Esophagus squamous epithelium (tissue), 5 donors: Measurements from ENCODE around the gene LRRC52. TPM values are rescaled to one million over a fixed set of nuclear protein-coding genes. Genes with fewer than 3 reads are reported as not detected.

Source experiments
- DNase-seq: peaks from one replicate; lab custom pipeline; 2025; lab: John Stamatoyannopoulos, UW
- H3K27ac ChIP-seq, 4 donors: fragments of 200-600 bp; sonication (generic); one replicate each; pipeline ENCODE4 v1.5.1; 2016 to 2019; ENCODE audit warnings: mild to moderate bottlenecking in 1 of 4
- H3K27me3 ChIP-seq, 4 donors: fragments of 200-600 bp; sonication (generic); 1 replicate in 3 of 4; 2 replicates in 1 of 4; pipeline versions ENCODE4 v1.5.1 to v1.6.0; 2017 to 2021; ENCODE audit warnings: antibody characterized with exemption in 1 of 4
- H3K36me3 ChIP-seq, 3 donors: fragments of 200-600 bp; sonication (generic); one replicate each; pipeline ENCODE4 v1.5.1; 2016 to 2019
- H3K4me1 ChIP-seq, 3 donors: fragments of 200-600 bp; sonication (generic); one replicate each; pipeline ENCODE4 v1.5.1; 2017 to 2019
- H3K4me3 ChIP-seq, 4 donors: fragments of 200-600 bp; sonication (generic); 1 replicate in 3 of 4; 2 replicates in 1 of 4; pipeline ENCODE4 v1.5.1; 2016 to 2019; ENCODE audit warnings: mild to moderate bottlenecking in 2 of 4, moderate library complexity in 1 of 4
- H3K9me3 ChIP-seq, 3 donors: fragments of 200-600 bp; sonication (generic); one replicate each; pipeline ENCODE4 v1.5.1; 2016 to 2019
- CTCF ChIP-seq, 6 experiments: fragments of 450-650 bp in 4 of 6; fragments of 200-600 bp in 2 of 6; sonication (generic) in 2 of 6; IDR thresholded peaks; one replicate each; pipeline ENCODE4 v1.5.1; 2016 to 2019; ENCODE audit warnings: antibody characterized with exemption in 6 of 6, mild to moderate bottlenecking in 4 of 6, moderate library complexity in 4 of 6
- POLR2A ChIP-seq, 4 donors: fragments of 450-650 bp; IDR thresholded peaks; one replicate each; pipeline ENCODE4 v1.6.1; 2017; ENCODE audit warnings: antibody characterized with exemption in 4 of 4, mild to moderate bottlenecking in 4 of 4, moderate library complexity in 3 of 4
- WGBS, 2 donors: methylation state at CpG; one replicate each; pipeline ENCODE4 v1.1.5; 2018; 5-methylcytosine and 5-hydroxymethylcytosine counted together
- intact Hi-C: fragments of 100-400 bp; cut with DNase I; formaldehyde crosslinking; loops from one replicate; pipeline ENCODE4 v1.15.0; 2022
- total RNA-seq, 4 donors: library from RNA; depleted of rRNA; stranded (reverse); fragments of >200 nt; gene quantifications; one replicate each; pipeline ENCODE4 v1.1.0, GENCODE V29; 2016
- donor health status: DM: yes; HTN: yes; CAD: no.

The LRRC52 gene
- total RNA-seq, 4 donors from 2014 or later = not detected

- intact Hi-C loops = no loop called here
- WGBS, 2 donors = 48 to 57% methylated on average over 14 of the region's 14 CpGs
- Histone ChIP-seq H3K4me1 (no peaks in the 10 kb centered on the region), H3K27me3 (peaks cover 0 to 14% (median 0%) of the 10 kb centered on the region in 4 donors), H3K4me3 (no peak overlapping the region), H3K36me3 (no peaks in the 10 kb centered on the region), H3K9me3 (no peaks in the 10 kb centered on the region), H3K27ac (no peak overlapping the region)
- no peak for DNase-seq
- TF ChIP-seq CTCF (IDR thresholded peaks at IDR 0.05) = no peak
Measured at GRCh38 chr1:165537356-165538109, 6.3 kb upstream of the LRRC52 start.

DNA sequence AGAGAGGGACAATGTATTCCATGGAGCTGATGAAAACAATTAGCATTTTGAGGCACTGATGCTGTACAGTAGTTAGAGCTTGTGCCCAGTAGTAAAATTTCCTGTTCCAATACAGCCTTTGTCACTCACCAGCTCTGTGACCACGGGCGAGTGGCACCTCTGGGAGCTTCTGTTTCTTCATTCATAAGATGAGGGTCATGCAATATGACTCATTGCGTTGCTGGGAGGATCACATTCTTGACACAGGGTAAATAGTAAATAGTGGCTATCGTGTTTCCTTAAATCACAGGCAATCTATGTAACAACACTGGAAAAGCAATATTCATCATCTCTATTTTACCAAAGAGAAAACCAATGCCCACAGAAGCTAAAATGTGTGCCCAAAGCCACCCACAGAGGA, 4.5 kb upstream of the LRRC52 start:
- TF ChIP-seq CTCF (IDR thresholded peaks at IDR 0.05) (no peak), POLR2A (IDR thresholded peaks at IDR 0.05) (no peak)
- H3K27me3 ChIP-seq = peaks cover 0 to 22% (median 0%) of the 10 kb centered on the region in 4 donors
- 69 to 81% methylated on average over 4 of the region's 4 CpGs for WGBS, 2 donors
- no peaks in the 10 kb centered on the region for H3K9me3 ChIP-seq
- DNase-seq = no peak
- H3K4me1 ChIP-seq = peaks cover 0 to 10% (median 5%) of the 10 kb centered on the region in 3 donors
- intact Hi-C loops = no loop called here
- no peak overlapping the region for H3K27ac ChIP-seq
- no peaks in the 10 kb centered on the region for H3K36me3 ChIP-seq
- no peak overlapping the region for H3K4me3 ChIP-seq

DNA sequence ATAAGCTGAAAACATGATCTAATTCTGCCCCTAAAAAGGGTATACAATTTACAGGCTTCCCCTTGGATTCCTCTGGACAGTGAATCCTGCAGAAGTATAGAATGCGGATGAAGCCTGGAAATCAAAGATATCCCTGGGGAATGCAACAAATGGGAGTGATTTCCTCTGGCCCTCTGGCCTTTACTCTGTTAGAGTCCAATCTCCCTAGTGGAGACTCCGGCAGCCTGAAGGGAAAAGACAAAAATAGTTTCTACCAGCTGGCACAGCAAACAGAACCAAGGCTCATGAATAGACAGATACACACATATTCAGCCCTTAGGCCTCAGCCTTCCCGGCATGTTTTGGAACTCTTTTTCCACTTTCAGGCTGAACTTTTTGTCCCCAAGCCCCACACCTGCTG, 3.9 kb upstream of the LRRC52 start:
- Histone ChIP-seq H3K27ac (no peak overlapping the region), H3K9me3 (no peaks in the 10 kb centered on the region), H3K4me1 (peaks cover 0 to 10% (median 5%) of the 10 kb centered on the region in 3 donors), H3K27me3 (peaks cover 0 to 28% (median 0%) of the 10 kb centered on the region in 4 donors), H3K36me3 (no peaks in the 10 kb centered on the region), H3K4me3 (no peak overlapping the region)
- intact Hi-C loops = no loop called here
- TF ChIP-seq POLR2A (IDR thresholded peaks at IDR 0.05) (no peak), CTCF (IDR thresholded peaks at IDR 0.05) (no peak)
- DNase-seq = no peak
- 75 to 81% methylated on average over 3 of the region's 3 CpGs for WGBS, 2 donors

- H3K4me1 ChIP-seq = peaks cover 0 to 10% (median 5%) of the 10 kb centered on the region in 3 donors
- peaks cover 0 to 40% (median 0%) of the 10 kb centered on the region in 4 donors for H3K27me3 ChIP-seq
- TF ChIP-seq POLR2A (IDR thresholded peaks at IDR 0.05) (no peak), CTCF (IDR thresholded peaks at IDR 0.05) (no peak)
- no peak overlapping the region for H3K27ac ChIP-seq
- no peaks in the 10 kb centered on the region for H3K9me3 ChIP-seq
- intact Hi-C loops = no loop called here
- H3K4me3 ChIP-seq = no peak overlapping the region
- WGBS, 2 donors = 77 to 85% methylated on average over 6 of the region's 6 CpGs
- no peaks in the 10 kb centered on the region for H3K36me3 ChIP-seq
- no peak for DNase-seq
Measured at GRCh38 chr1:165542015-165542631, 1.7 kb upstream of the LRRC52 start.

GRCh38 chr1:165542647-165543046, 1.2 kb upstream of the LRRC52 start:
- no peak overlapping the region for H3K4me3 ChIP-seq
- WGBS, 2 donors = 0 to 4% methylated on average over 1 of the region's 1 CpG
- intact Hi-C loops = no loop called here
- no peak overlapping the region for H3K27ac ChIP-seq
- peaks cover 0 to 10% (median 5%) of the 10 kb centered on the region in 3 donors for H3K4me1 ChIP-seq
- no peaks in the 10 kb centered on the region for H3K9me3 ChIP-seq
- DNase-seq = no peak
- H3K36me3 ChIP-seq = no peaks in the 10 kb centered on the region
- TF ChIP-seq CTCF (IDR thresholded peaks at IDR 0.05) (no peak), POLR2A (IDR thresholded peaks at IDR 0.05) (no peak)
- peaks cover 0 to 38% (median 0%) of the 10 kb centered on the region in 4 donors for H3K27me3 ChIP-seq
